GM12865 (cell line): ENCODE results near the gene LIN28A.
"Not testable (repeated sequence)": the region's sequence is repeated elsewhere in the genome, so short reads cannot be mapped to it uniquely, and the experiment has no call there.

Source experiments
- DNase-seq: peaks from one replicate; pipeline ENCODE4 v3.0.0; 2010; ENCODE audit warnings: low read depth
- H3K4me3 ChIP-seq: 2 replicates; pipeline ENCODE4 v1.5.1; 2011; ENCODE audit warnings: mild to moderate bottlenecking, low read depth, low read length, control low read depth
- TF ChIP-seq, protein P1 (sequence below): IDR thresholded peaks from 2 replicates; pipeline ENCODE4 v1.5.1; 2011; ENCODE audit warnings: low read length, control low read depth, low read depth, inconsistent platforms; ENCODE audit not compliant: insufficient read depth; ENCODE audit errors: missing control alignments

Gene LIN28A

DNA sequence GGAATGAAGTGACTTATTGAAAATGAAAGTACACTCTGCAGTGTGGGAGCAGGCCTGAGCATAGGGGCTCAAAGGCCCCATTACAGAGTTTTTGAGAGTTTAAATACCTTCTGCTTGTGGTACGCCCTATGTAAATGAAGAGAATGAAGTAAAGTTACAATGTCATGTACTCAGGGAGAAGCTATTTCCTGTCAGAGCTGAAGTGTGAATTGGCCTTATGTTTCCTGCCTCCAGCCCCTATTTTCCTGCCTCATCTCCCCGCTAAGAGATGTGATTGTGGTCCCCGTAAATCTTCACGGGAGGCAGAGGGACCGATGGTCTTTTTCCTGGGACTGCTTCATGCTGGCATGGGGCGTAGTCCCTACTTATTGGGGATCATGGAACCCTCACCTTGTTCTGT lies 35.5 kb upstream of the LIN28A start:
- no peak for DNase-seq

GRCh38 chr1:26376050-26376449 lies 34.6 kb upstream of the LIN28A start:
- DNase-seq: no peak
- TF ChIP-seq, protein P1, sequence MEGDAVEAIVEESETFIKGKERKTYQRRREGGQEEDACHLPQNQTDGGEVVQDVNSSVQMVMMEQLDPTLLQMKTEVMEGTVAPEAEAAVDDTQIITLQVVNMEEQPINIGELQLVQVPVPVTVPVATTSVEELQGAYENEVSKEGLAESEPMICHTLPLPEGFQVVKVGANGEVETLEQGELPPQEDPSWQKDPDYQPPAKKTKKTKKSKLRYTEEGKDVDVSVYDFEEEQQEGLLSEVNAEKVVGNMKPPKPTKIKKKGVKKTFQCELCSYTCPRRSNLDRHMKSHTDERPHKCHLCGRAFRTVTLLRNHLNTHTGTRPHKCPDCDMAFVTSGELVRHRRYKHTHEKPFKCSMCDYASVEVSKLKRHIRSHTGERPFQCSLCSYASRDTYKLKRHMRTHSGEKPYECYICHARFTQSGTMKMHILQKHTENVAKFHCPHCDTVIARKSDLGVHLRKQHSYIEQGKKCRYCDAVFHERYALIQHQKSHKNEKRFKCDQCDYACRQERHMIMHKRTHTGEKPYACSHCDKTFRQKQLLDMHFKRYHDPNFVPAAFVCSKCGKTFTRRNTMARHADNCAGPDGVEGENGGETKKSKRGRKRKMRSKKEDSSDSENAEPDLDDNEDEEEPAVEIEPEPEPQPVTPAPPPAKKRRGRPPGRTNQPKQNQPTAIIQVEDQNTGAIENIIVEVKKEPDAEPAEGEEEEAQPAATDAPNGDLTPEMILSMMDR: no peak

More for the DNA sequence above, 35.5 kb upstream of the LIN28A start:
- no peak overlapping the region for H3K4me3 ChIP-seq
- TF ChIP-seq, protein P1: no peak

DNA sequence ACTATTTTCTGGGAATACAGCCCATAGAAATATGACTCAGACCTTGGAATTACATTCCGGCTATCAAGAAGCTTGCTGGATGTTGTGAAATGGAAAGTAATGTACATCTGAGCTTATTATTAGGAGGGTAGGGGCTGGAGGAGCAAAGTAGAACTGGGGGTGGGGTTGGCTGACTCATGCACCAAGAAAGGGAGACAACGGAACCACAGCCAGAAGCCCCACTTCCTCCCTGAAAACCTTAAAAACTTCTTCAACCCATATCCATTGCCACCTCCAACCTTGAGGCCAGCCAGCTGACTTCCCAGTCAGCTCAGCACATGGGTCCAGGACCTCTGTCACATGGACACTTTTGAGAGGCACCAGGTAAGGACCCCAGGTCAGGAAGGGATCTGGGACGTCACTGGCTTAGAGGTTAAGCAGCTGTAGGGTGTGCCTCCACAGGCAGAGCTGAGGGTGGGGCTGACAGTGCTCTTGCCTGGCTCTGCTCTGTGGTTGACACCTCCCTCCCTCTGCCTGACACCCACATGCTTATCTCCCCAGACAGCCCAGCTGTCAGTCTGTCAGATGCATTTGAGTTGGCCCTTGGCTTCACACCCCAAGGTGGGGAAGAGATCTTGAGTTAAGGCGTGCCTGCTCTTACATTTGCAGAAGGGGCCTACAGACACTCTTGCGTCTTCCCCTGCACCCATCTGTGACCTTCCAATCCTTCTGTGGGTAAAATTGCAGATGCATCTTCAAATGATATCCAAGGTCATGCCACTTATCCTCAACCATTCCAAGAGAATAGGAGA lies 32.3 kb upstream of the LIN28A start:
- no peak overlapping the region for H3K4me3 ChIP-seq
- TF ChIP-seq, protein P1: no peak
- peak; percentile 84 for DNase-seq

More at GRCh38 chr1:26376050-26376449, 34.6 kb upstream of the LIN28A start:
- H3K4me3 ChIP-seq: no peak overlapping the region

GRCh38 chr1:26378879-26379251 lies 31.8 kb upstream of the LIN28A start:
- TF ChIP-seq, protein P1: no peak
- DNase-seq: no peak
- no peak overlapping the region for H3K4me3 ChIP-seq

GRCh38 chr1:26384076-26384475 lies 26.5 kb upstream of the LIN28A start:
- TF ChIP-seq, protein P1: no peak
- no peak for DNase-seq

DNA sequence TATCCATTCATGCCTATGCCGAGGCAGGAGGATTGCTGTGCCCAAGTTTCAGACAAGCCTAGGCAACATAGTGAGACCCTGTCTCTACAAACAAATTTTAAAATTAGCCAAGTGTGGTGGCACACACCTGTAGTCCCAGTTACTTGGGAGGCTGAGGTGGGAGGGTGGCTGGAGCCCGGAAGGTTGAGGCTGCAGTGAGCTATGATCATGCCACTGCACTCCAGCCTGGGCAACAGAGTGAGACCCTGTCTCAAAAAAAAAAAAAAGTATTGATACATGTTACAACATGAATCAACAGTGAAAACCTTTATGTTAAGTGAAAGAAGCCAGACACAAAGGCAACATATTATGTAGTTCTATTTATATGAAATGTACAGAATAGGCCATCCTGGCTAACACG lies 25.6 kb upstream of the LIN28A start:
- not testable (repeated sequence) for DNase-seq, H3K4me3 ChIP-seq

More at GRCh38 chr1:26384076-26384475, 26.5 kb upstream of the LIN28A start:
- no peak overlapping the region for H3K4me3 ChIP-seq

GRCh38 chr1:26387447-26387846 lies 23.2 kb upstream of the LIN28A start:
- DNase-seq: no peak
- H3K4me3 ChIP-seq: no peak overlapping the region
- TF ChIP-seq, protein P1: no peak
